GM18505 (cell line): ENCODE data around the gene ARPP19.
"Not testable (repeated sequence)": the region's sequence is repeated elsewhere in the genome, so short reads cannot be mapped to it uniquely, and the experiment has no call there.

ENCODE experiments used
- ATAC-seq: cut with Tn5 transposase; IDR thresholded peaks from one replicate; pipeline ENCODE4 v1.9.1; 2021; ENCODE audit not compliant: unreplicated experiment
- POLR2A ChIP-seq: IDR thresholded peaks from 4 replicates; pipeline ENCODE4 v1.6.1; 2011; ENCODE audit warnings: borderline replicate concordance; ENCODE audit not compliant: insufficient read depth, insufficient read length; ENCODE audit errors: extremely low read depth

ARPP19 gene

DNA sequence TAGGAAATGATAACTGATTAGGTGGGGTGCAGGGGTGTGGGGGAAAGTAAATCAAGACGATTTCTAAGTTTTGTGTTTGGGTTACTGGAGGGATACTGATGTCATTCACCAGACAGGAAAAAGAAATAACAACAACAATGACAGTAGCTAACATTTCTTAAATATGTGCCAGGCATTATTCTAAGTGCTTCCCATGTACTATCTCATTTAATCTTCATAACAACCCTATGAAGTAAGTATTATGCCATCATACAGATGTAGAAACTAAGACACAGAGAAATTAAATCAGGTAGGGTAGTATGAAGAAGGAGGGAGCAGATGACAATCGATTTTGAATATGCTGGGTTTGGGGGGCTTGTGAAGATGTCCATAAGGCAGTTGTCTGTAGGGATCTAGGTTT, 53.5 kb downstream of the ARPP19 start:
- no peak for ATAC-seq
- TF ChIP-seq POLR2A, result no peak

DNA sequence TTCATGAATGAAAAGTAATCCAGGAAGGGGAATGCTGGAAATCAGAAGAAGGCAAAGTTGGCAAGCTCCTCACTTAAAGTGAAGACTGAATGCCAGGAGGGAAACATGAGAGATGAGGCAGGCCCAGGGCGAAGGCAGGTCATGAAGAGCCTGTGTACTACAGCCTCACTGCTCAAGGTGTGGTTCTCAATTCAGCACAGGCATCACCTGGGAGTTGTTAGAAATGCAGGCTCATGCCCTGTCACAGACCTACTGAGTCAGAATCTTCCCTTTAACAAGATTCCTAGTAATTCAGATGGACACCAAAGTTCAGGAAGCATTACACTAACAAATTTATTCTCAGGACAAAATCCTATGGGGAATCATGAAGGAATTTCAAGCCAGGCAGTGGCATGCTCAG, 54.3 kb downstream of the ARPP19 start:
- ATAC-seq, result no peak
- no peak for TF ChIP-seq POLR2A

DNA sequence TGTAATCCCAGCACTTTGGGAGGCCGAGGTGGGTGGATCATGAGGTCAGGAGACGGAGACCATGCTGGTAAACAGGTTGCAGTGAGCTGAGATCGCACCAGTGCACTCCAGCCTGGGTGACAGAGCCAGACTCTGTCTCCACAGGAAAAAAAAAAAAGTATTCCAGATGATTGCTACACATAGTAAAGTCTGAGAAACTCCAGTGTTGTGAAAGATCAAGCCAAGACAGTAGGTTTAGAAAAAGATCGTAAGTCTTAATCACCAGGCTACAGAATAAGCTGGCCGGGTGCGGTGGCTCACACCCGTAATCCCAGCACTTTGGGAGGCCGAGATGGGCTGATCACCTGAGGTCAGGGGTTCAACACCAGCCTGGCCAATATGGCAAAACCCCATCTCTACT, 56.0 kb downstream of the ARPP19 start:
- ATAC-seq, result not testable (repeated sequence)

DNA sequence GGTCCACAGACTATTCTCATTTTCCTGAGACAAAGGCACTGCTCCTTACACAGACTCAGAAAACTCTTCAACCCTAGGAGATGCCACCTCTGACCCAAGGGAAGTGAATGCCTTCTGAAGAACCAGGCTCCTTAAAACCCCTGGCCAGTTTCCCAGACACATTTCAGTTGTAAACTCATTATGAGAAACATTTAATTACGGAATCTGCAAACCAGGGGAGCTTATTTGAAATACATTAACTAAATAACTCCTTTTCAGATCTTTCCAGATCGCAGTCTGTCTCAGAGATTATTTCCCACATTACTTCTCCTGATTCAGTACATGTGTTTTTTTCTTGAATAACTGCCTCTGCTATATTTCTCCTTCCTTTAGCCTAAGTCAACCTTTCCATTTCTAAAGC, 57.7 kb downstream of the ARPP19 start:
- no peak for ATAC-seq
- TF ChIP-seq POLR2A, result no peak

DNA sequence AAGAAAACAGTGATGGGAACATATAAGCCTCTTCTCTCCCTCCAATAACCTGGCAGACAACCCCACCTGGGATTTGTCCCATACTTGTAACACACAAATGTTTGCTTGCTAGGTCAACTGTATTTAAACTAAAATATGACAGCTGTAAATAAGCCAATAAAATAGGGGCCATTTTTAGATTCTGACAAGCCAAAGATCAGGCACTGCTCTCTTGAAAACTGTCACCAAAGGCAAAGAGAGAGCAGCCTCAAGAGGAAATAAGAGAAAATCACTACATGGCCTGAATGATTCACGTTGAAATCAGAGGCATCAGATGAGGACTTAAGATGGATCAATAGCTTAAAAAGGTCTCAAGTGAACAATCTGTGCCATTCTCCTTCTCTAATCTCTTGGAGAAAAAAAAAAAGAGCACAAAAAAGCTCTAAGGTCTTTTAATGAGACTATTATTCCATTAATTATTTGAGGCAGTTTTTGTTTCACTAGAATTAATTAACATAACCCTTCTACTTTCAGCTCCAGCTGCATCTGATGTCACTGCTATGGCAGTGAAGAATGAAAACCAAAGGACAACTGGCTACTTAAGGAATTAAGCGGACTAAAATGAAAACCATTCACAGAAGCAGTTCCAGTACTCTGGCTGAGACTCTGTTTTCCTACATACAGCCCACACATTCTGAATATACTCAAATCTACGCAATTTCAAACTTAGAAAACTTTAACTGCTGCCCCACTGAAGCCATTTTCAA, 59.2 kb downstream of the ARPP19 start:
- no peak for ATAC-seq
- no peak for TF ChIP-seq POLR2A

DNA sequence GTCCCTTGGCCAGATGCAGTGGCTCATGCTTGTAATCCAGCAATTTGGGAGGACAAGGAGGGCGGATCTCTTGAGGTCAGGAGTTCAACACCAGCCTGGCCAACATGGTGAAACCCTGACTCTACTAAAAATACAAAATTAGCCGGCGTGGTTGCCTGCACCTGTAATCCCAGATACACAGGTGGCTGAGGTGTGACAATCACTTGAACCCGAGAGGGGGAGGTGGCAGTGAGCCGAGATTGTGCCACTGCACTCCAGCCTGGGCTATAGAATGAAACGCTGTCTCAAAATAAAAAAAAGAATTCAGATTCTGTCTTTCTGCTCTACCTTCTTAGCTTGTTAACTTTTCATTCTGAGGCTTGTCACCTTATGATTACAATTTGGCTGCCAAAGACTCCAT, 62.3 kb downstream of the ARPP19 start:
- no peak for ATAC-seq
- TF ChIP-seq POLR2A, result no peak

DNA sequence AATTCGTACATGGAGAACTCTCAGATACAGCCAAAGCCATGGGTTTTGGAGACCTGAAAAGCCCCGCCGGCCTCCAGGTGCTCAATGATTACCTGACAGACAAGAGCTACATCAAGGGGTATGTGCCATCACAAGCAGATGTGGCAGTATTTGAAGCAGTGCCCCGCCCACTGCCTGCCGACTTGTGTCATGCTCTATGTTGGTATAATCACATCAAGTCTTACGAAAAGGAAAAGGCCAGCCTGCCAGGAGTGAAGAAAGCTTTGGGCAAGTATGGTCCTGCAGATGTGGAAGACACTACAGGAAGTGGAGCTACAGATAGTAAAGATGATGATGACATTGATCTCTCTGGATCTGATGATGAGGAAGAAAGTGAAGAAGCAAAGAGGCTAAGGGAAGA, 63.7 kb downstream of the ARPP19 start:
- ATAC-seq, result no peak
- no peak for TF ChIP-seq POLR2A

DNA sequence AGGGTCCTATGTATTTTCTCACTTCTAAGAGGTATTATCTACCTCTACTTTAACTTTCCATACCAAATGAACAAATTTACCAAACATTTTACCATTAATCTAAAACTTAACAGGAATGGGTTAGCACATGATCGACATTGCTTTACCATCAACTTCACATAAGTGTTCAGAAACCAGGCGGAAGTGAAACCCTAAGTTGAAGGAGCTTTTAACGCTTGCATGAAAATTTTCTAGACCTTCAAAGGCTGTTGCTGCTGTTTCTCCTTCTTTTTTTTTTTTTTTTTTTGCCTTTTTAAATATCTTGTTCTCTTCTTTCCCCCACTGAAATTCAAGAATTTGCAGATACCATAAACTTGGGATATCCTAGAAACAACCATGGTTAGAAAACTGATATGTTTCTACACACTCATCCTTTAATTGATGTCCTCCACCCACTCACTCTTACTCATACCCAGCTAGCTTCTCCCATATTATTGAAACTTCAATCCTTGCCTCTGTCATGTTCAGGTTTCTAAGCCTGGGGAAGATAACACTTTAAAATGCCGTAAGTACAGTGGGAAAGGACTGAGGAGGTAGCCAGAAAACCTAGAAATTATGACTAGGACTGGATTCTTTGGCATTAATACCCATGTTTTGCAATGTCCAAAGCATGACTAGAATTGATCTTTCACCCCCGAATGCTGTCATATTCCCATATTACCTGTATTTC, 64.9 kb downstream of the ARPP19 start:
- ATAC-seq, result peak; percentile 75
- TF ChIP-seq POLR2A, result no peak

DNA sequence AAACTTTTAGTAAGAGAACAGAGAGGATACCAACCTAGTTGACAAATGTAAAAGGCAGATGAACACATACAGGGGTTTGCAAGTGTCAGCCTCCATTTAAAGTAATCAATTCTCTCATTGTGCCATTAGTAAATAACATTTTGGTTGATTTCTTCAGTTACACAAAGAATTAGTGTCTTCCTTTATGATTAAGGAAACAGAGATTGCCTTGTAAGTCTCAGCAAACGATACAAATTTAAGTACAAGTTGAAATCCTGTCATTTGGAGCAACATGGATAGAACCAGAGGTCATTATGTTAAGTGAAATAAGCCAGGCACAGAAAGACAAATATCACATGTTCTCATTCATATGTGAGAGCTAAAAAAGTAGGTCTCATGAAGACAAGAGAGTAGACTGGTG, 66.2 kb downstream of the ARPP19 start:
- no peak for TF ChIP-seq POLR2A
- no peak for ATAC-seq

DNA sequence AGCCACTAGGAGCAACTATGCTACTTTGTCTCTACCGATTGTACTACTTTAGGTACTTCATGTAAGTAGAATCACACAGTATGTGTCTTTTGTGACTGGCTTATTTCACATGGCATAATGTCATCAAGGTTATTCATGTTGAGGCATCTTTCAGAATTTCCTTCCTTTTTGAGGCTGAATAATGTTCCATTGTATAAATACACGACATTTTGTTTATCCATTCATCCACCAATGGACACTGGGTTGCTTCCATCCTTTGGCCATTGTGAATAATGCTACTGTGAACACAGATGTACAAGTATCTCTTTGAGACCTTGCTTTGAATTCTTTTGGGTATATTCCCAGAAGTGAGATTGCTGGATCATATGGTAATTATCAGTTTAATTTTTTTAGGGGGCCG, 69.3 kb downstream of the ARPP19 start:
- TF ChIP-seq POLR2A, result no peak
- ATAC-seq, result no peak

DNA sequence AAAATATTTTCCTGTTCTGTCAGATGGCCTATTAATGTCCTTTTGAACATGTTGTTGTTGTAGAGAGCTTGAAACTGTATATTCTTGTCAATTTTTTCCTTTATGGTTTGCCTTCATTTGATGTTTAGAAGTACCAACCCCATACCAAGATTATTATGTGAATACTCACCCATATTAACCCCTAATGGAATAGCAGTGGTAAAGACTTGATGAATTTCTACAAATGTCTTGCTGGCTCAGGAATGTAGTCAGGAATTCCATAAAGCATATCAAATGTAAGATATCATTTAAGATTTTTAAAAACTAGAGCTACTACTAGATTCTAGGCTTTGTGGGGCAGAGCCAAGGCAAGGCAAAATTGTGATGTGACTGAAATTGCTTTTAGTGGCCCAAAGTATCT, 70.1 kb downstream of the ARPP19 start:
- TF ChIP-seq POLR2A, result no peak
- ATAC-seq, result no peak
